Activated T-helper 2 cell treated with anti-CD3 and anti-CD28 coated beads, Interferon-gamma antibody, Interleukin-2, Interleukin-4, amounts not matched to agents 10 μg/mL and 5 μg/mL and 100 μg/mL, durations not matched to agents 14 hours and 24 hours and 36 hours (primary cell): ENCODE data around the gene ODAD2. TPM values are rescaled to one million over a fixed set of nuclear protein-coding genes. Genes with fewer than 3 reads are reported as not detected.

Source experiments
- DNase-seq: peaks from one replicate; pipeline ENCODE4 v3.0.0; 2021; ENCODE audit warnings: low spot score
- H3K27ac Mint-ChIP-seq: one replicate; pipeline ENCODE4 v1.8.0; 2021; ENCODE audit warnings: mixed read lengths
- H3K27me3 Mint-ChIP-seq: one replicate; pipeline ENCODE4 v1.8.0; 2021; ENCODE audit warnings: low read depth, mixed read lengths
- H3K36me3 Mint-ChIP-seq: one replicate; pipeline ENCODE4 v1.8.0; 2021; ENCODE audit warnings: low read depth, mixed read lengths
- H3K4me1 Mint-ChIP-seq: one replicate; pipeline ENCODE4 v1.8.0; 2021; ENCODE audit warnings: low read depth, mixed read lengths
- H3K4me3 Mint-ChIP-seq: one replicate; pipeline ENCODE4 v1.8.0; 2021; ENCODE audit warnings: low read depth, mild to moderate bottlenecking, moderate library complexity, mixed read lengths
- H3K9me3 Mint-ChIP-seq: one replicate; pipeline ENCODE4 v1.8.0; 2021; ENCODE audit warnings: mixed read lengths
- intact Hi-C: fragments of 100-400 bp; cut with micrococcal nuclease; formaldehyde crosslinking; loops from one replicate; pipeline ENCODE4 v1.15.1; 2023
- total RNA-seq: library from RNA; stranded (reverse); gene quantifications from 2 replicates; pipeline ENCODE4 v1.2.3, GENCODE V29; 2022

The ODAD2 gene
- total RNA-seq, 1 donor from 2014 or later, result not detected

DNA sequence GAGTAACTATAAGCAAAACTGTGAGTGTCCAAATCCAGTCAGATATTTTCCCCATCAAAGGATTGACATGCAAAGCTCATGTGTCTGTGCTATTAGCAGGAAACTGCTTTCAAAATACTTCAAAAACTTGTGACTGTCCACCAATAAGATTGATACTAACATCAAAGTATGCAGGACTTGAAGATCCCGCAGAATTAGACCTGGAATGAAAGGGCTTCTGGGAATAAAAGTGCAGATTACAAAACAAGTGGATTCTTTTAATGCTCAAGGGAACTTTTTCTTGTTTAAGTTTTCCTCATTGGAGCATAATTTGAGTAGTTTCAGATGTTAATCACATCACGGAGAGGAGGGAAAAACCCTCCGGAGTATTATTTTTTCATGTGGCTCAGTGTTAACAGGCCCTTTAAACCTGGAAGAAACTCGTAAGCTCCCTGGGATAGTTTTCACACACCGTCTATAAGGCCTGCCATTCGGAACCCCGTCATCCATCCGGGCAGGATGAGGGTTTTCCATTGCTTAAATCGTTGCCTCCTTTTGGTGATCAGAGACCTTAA is 219.3 kb downstream of the ODAD2 start:
- H3K4me1 Mint-ChIP-seq, result no peaks in the 10 kb centered on the region
- H3K36me3 Mint-ChIP-seq, result no peaks in the 10 kb centered on the region
- no peak overlapping the region for H3K4me3 Mint-ChIP-seq
- H3K9me3 Mint-ChIP-seq, result no peaks in the 10 kb centered on the region
- intact Hi-C loops, result no loop called here
- H3K27ac Mint-ChIP-seq, result no peak overlapping the region
- no peak for DNase-seq
- peaks cover 17% of the 10 kb centered on the region for H3K27me3 Mint-ChIP-seq

DNA sequence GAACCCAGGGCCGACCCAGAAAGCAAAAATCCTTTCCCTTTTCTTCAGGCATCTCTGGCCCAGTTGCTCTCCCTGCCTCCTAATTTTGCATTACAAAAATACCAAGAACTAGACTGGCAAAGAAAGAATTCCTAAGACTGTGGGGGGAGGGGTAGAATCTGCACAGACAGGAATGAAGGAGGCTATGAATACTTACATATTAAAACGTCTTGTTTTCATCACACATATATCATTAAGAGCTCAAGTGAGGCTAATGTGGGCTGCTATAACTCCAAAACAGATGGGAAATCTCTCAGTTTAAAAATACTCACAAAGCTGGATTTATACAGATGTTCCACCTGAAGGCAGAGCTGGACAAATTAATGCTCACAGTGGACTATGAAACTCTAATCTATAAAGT is 224.0 kb downstream of the ODAD2 start:
- H3K4me3 Mint-ChIP-seq, result no peak overlapping the region
- H3K4me1 Mint-ChIP-seq, result peaks cover 4% of the 10 kb centered on the region
- H3K36me3 Mint-ChIP-seq, result no peaks in the 10 kb centered on the region
- H3K27ac Mint-ChIP-seq, result no peak overlapping the region
- intact Hi-C loops, result no loop called here
- no peaks in the 10 kb centered on the region for H3K9me3 Mint-ChIP-seq
- no peak for DNase-seq
- peaks cover 32% of the 10 kb centered on the region for H3K27me3 Mint-ChIP-seq

DNA sequence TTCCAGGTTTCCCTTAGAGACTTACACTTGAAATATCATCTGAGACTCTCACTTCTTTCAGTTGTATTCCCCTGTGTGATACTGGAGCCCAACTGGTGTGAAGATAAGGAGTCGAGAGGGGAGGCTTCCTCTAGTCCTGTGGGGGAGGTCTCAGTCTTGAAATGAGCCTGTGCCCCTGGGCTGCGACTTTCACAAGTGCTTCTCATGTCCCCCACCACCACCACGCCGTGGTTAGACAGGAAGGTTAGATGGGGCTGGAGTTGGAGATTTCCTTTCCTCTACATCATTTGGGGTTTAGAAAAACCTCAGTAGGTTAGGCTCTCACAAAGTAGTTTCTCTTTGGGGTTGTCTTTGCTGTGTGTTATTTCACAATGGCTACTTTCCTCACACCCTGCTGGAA is 227.6 kb downstream of the ODAD2 start:
- H3K36me3 Mint-ChIP-seq, result no peaks in the 10 kb centered on the region
- H3K4me1 Mint-ChIP-seq, result peaks cover 4% of the 10 kb centered on the region
- H3K27me3 Mint-ChIP-seq, result peaks cover 40% of the 10 kb centered on the region
- no peaks in the 10 kb centered on the region for H3K9me3 Mint-ChIP-seq
- H3K4me3 Mint-ChIP-seq, result no peak overlapping the region
- no peak for DNase-seq
- intact Hi-C loops, result no loop called here
- H3K27ac Mint-ChIP-seq, result no peak overlapping the region

DNA sequence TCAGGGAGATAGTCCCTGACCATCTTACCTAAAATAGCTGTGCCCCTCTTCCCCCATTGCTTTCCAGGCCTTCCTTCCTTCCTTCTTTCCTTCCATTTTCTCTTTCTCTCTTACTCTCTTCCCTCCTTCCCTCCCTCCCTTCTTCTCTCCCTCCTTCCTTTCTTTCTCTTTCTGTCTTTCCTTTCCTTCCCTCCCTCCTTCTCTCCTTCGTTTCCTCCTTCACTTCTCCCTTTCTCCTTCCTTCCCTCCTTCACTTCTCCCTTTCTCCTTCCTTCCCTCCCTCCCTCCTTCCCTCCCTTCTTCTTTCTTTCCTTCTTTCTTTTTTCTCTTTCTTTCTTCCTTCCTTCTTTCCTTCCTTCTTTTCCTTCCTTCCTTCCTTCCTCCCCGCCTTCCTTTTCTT is 228.7 kb downstream of the ODAD2 start:
- peaks cover 38% of the 10 kb centered on the region for H3K27me3 Mint-ChIP-seq
- no peaks in the 10 kb centered on the region for H3K36me3 Mint-ChIP-seq
- H3K9me3 Mint-ChIP-seq, result no peaks in the 10 kb centered on the region
- intact Hi-C loops, result no loop called here
- H3K4me1 Mint-ChIP-seq, result peaks cover 4% of the 10 kb centered on the region
- H3K4me3 Mint-ChIP-seq, result no peak overlapping the region
- no peak for DNase-seq
- H3K27ac Mint-ChIP-seq, result no peak overlapping the region
